H9 (cell line): ENCODE data around the gene KIF11. TPM values are rescaled to one million over a fixed set of nuclear protein-coding genes. Genes with fewer than 3 reads are reported as not detected.

Experiments
- DNase-seq: peaks from one replicate; pipeline ENCODE4 v3.0.0-alpha.2; 2017
- H2AFZ ChIP-seq: one replicate; pipeline ENCODE4 v1.6.1; 2013; ENCODE audit warnings: mild to moderate bottlenecking, low read length, control low read depth, moderate library complexity
- H2AK5ac ChIP-seq: 2 replicates; pipeline ENCODE4 v1.6.1; 2013; ENCODE audit warnings: low read length, control low read depth, mixed read lengths; ENCODE audit not compliant: insufficient read length
- H2BK120ac ChIP-seq: one replicate; pipeline ENCODE4 v1.6.1; 2013; ENCODE audit warnings: low read depth, mild to moderate bottlenecking, low read length, control low read depth, inconsistent platforms; ENCODE audit not compliant: poor library complexity, severe bottlenecking
- H2BK12ac ChIP-seq: 2 replicates; pipeline ENCODE4 v1.6.1; 2013; ENCODE audit warnings: low read length, control low read depth, mixed read lengths, low read depth; ENCODE audit not compliant: insufficient read length
- H2BK15ac ChIP-seq: 2 replicates; pipeline ENCODE4 v1.6.1; 2013; ENCODE audit warnings: low read depth, low read length, control low read depth
- H2BK20ac ChIP-seq: one replicate; pipeline ENCODE4 v1.6.1; 2013; ENCODE audit warnings: low read depth, mild to moderate bottlenecking, low read length, control low read depth, inconsistent platforms; ENCODE audit not compliant: poor library complexity, severe bottlenecking
- H2BK5ac ChIP-seq: 2 replicates; pipeline ENCODE4 v1.6.1; 2013; ENCODE audit warnings: low read length, control low read depth, mixed read lengths; ENCODE audit not compliant: insufficient read length
- H3K14ac ChIP-seq: 2 replicates; pipeline ENCODE4 v1.6.1; 2013; ENCODE audit warnings: low read length, control low read depth; ENCODE audit not compliant: insufficient read depth
- H3K18ac ChIP-seq: 2 replicates; pipeline ENCODE4 v1.6.1; 2013; ENCODE audit warnings: low read depth, mild to moderate bottlenecking, mixed read lengths, low read length, control low read depth; ENCODE audit not compliant: insufficient read length
- H3K23ac ChIP-seq: 2 replicates; pipeline ENCODE4 v1.6.1; 2013; ENCODE audit warnings: low read length, control low read depth, mixed read lengths, low read depth; ENCODE audit not compliant: insufficient read length
- H3K23me2 ChIP-seq: 2 replicates; pipeline ENCODE4 v1.6.1; 2013; ENCODE audit warnings: low read depth, mild to moderate bottlenecking, mixed read lengths, low read length, control low read depth; ENCODE audit not compliant: insufficient read length, poor library complexity, severe bottlenecking
- H3K27ac ChIP-seq: 2 replicates; pipeline ENCODE4 v1.5.1; 2013; ENCODE audit warnings: low read length, control low read depth, mixed read lengths, low read depth; ENCODE audit not compliant: insufficient read length
- H3K27me3 ChIP-seq: 2 replicates; pipeline ENCODE4 v1.6.1; 2013; ENCODE audit warnings: low read length, control low read depth, inconsistent platforms; ENCODE audit not compliant: insufficient read depth
- H3K4ac ChIP-seq: 2 replicates; pipeline ENCODE4 v1.6.1; 2013; ENCODE audit warnings: low read depth, mild to moderate bottlenecking, control low read depth, inconsistent platforms, low read length, moderate library complexity
- H3K4me1 ChIP-seq: 2 replicates; pipeline ENCODE4 v1.6.1; 2013; ENCODE audit warnings: low read length, control low read depth, inconsistent platforms; ENCODE audit not compliant: insufficient read depth
- H3K4me2 ChIP-seq: 2 replicates; pipeline ENCODE4 v1.6.1; 2013; ENCODE audit warnings: low read length, control low read depth, mixed read lengths; ENCODE audit not compliant: insufficient read length, insufficient read depth
- H3K56ac ChIP-seq: 2 replicates; pipeline ENCODE4 v1.6.1; 2013; ENCODE audit warnings: low read depth, mild to moderate bottlenecking, mixed read lengths, low read length, control low read depth; ENCODE audit not compliant: insufficient read length
- H3K79me1 ChIP-seq: 2 replicates; pipeline ENCODE4 v1.6.1; 2013; ENCODE audit warnings: low read depth, mild to moderate bottlenecking, moderate library complexity, low read length, control low read depth, inconsistent platforms; ENCODE audit not compliant: insufficient read depth, poor library complexity, severe bottlenecking
- H3K79me2 ChIP-seq: 2 replicates; pipeline ENCODE4 v1.6.1; 2013; ENCODE audit warnings: low read length, control low read depth, inconsistent platforms; ENCODE audit not compliant: insufficient read depth
- H3K9ac ChIP-seq: 2 replicates; pipeline ENCODE4 v1.6.1; 2013; ENCODE audit warnings: low read length, control low read depth, mixed read lengths; ENCODE audit not compliant: insufficient read length; ENCODE audit errors: extremely low read depth
- H3K9me3 ChIP-seq: one replicate; pipeline ENCODE4 v1.6.1; 2013; ENCODE audit warnings: low read depth, low read length, inconsistent platforms; ENCODE audit not compliant: control insufficient read depth
- H3T11ph ChIP-seq: one replicate; pipeline ENCODE4 v1.6.1; 2013; ENCODE audit warnings: mild to moderate bottlenecking, low read length, control low read depth, inconsistent platforms
- H4K20me1 ChIP-seq: one replicate; pipeline ENCODE4 v1.6.1; 2013; ENCODE audit not compliant: control insufficient read depth, insufficient read length, insufficient read depth
- H4K5ac ChIP-seq: 2 replicates; pipeline ENCODE4 v1.6.1; 2013; ENCODE audit warnings: low read depth, mild to moderate bottlenecking, mixed read lengths, low read length, control low read depth; ENCODE audit not compliant: insufficient read length
- H4K8ac ChIP-seq: replicated peaks from 2 replicates; pipeline ENCODE4 v1.6.1; 2013; ENCODE audit warnings: low read length, control low read depth, mixed read lengths, low read depth; ENCODE audit not compliant: insufficient read length
- H4K91ac ChIP-seq: 2 replicates; pipeline ENCODE4 v1.6.1; 2013; ENCODE audit warnings: low read depth, mild to moderate bottlenecking, moderate library complexity, mixed read lengths, low read length, control low read depth; ENCODE audit not compliant: insufficient read length
- H3K27ac Mint-ChIP-seq, 3 experiments: 2 replicates in 2 of 3; 3 replicates in 1 of 3; pipeline ENCODE4 v1.8.0; 2020 to 2021; ENCODE audit warnings: mixed read lengths in 3 of 3, mild to moderate bottlenecking in 1 of 3, moderate library complexity in 1 of 3
- H3K27me3 Mint-ChIP-seq: 2 replicates; pipeline ENCODE4 v1.8.0; 2021; ENCODE audit warnings: low read depth, mild to moderate bottlenecking, moderate library complexity, mixed read lengths
- H3K36me3 Mint-ChIP-seq, 3 experiments: 2 replicates in 2 of 3; 3 replicates in 1 of 3; pipeline ENCODE4 v1.8.0; 2020 to 2021; ENCODE audit warnings: low read depth in 3 of 3, mixed read lengths in 3 of 3; ENCODE audit not compliant: insufficient read depth in 1 of 3
- H3K4me1 Mint-ChIP-seq, 2 experiments: 2 replicates each; pipeline ENCODE4 v1.8.0; 2020; ENCODE audit warnings: mixed read lengths in 2 of 2
- H3K4me3 Mint-ChIP-seq, 2 experiments: 2 replicates in 1 of 2; 3 replicates in 1 of 2; pipeline ENCODE4 v1.8.0; 2020 to 2021; ENCODE audit warnings: mild to moderate bottlenecking in 2 of 2, mixed read lengths in 2 of 2, moderate library complexity in 1 of 2
- H3K9me3 Mint-ChIP-seq, 2 experiments: 2 replicates in 1 of 2; 3 replicates in 1 of 2; pipeline ENCODE4 v1.8.0; 2020; ENCODE audit warnings: mild to moderate bottlenecking in 2 of 2, mixed read lengths in 2 of 2, moderate library complexity in 1 of 2
- CTCF ChIP-seq: fragments of 200-600 bp; sonication (generic); conservative IDR thresholded peaks from 3 replicates; pipeline ENCODE4 v1.8.0; 2021; ENCODE audit warnings: antibody characterized with exemption, mild to moderate bottlenecking
- WGBS: extraction: QIAGEN DNeasy Blood & Tissue Kit; methylation state at CpG from one replicate; pipeline ENCODE4 v1.1.7; 2013; ENCODE audit warnings: missing lambda C conversion rate, low lambda C conversion rate, mixed read lengths; ENCODE audit not compliant: insufficient read length; ENCODE audit errors: extremely low coverage; 5-methylcytosine and 5-hydroxymethylcytosine counted together
- total RNA-seq: library from RNA; stranded (reverse); gene quantifications from 2 replicates; pipeline ENCODE4 v1.2.1, GENCODE V29; 2021

KIF11 gene
- total RNA-seq, 1 experiment from 2014 or later, result 54.4 TPM

- no peak overlapping the region for H3K14ac ChIP-seq
- H2BK120ac ChIP-seq, result no peak overlapping the region
- H4K20me1 ChIP-seq, result no peaks in the 10 kb centered on the region
- no peaks in the 10 kb centered on the region for H3K27me3 ChIP-seq
- H2AK5ac ChIP-seq, result no peak overlapping the region
- H3K27ac Mint-ChIP-seq, result no peak overlapping the region
- no peaks in the 10 kb centered on the region; the same call in 1 of the 2 replicates for H3K27me3 Mint-ChIP-seq
- H2BK5ac ChIP-seq, result no peak overlapping the region
- H3K9me3 Mint-ChIP-seq, result peaks cover under 1 to 1% of the 10 kb centered on the region in 2 experiments; a peak in 1 of 5 replicates
- no peaks in the 10 kb centered on the region for H3K79me1 ChIP-seq
- no peak overlapping the region for H3K9ac ChIP-seq
- H3K4me2 ChIP-seq, result no peak overlapping the region
- no peak overlapping the region for H3K4me3 Mint-ChIP-seq
- no peak overlapping the region for H3K27ac ChIP-seq
- H2BK20ac ChIP-seq, result no peak overlapping the region
- H3K23me2 ChIP-seq, result no peaks in the 10 kb centered on the region
- no peak overlapping the region for H3T11ph ChIP-seq
- no peak for DNase-seq
- peaks cover 6 to 9% of the 10 kb centered on the region in 2 experiments for H3K4me1 Mint-ChIP-seq
- no peak overlapping the region for H3K23ac ChIP-seq
- H3K18ac ChIP-seq, result no peak overlapping the region
- no peaks in the 10 kb centered on the region for H3K79me2 ChIP-seq
- no peak overlapping the region for H4K91ac ChIP-seq
- no peak overlapping the region for H2BK12ac ChIP-seq
- no CpG with 5 or more reads among the region's 5 CpGs for WGBS
- no peak overlapping the region for H4K8ac ChIP-seq
- H4K5ac ChIP-seq, result no peak overlapping the region
- no peak for TF ChIP-seq CTCF
- H3K4ac ChIP-seq, result no peak overlapping the region
- peaks cover 6 to 27% (median 23%) of the 10 kb centered on the region in 3 experiments; a peak in 6 of 7 replicates for H3K36me3 Mint-ChIP-seq
- no peaks in the 10 kb centered on the region for H3K4me1 ChIP-seq
- H2AFZ ChIP-seq, result no peak overlapping the region
- no peak overlapping the region for H3K56ac ChIP-seq
- no peak overlapping the region for H2BK15ac ChIP-seq
- H3K9me3 ChIP-seq, result no peaks in the 10 kb centered on the region
Measured at GRCh38 chr10:92657024-92657423, 64.1 kb downstream of the KIF11 start.
